Heart left ventricle (tissue), 13 donors: ENCODE measurements around the gene WNT11.

Source experiments
- CTCF ChIP-seq, 12 donors: fragments of 200-600 bp; sonication (generic) in 4 of 12; IDR thresholded peaks; one replicate each; pipeline versions ENCODE4 v1.5.0 to v1.8.0; 2018 to 2022; ENCODE audit warnings: antibody characterized with exemption in 12 of 12, mild to moderate bottlenecking in 5 of 12
- POLR2A ChIP-seq, 2 donors: fragments of 450-650 bp; IDR thresholded peaks; one replicate each; pipeline ENCODE4 v1.6.1; 2017; ENCODE audit warnings: antibody characterized with exemption in 2 of 2, mild to moderate bottlenecking in 2 of 2, moderate library complexity in 2 of 2
- donor health status: ischemic (EF 13 %, LVEDD 7.1; RV severe dilation, severe dysfunction).
- donor health status: DM: no; HTN: yes; CAD: no.
- donor health status: DM: no; HTN: no; CAD: no.
- donor health status: ischemic (EF 25% LVEDD 6.9; RV normal size, moderate dysfunction).
- donor health status: ischemic (EF 25% LVEDD 5.7; RV mildly dilated, moderate dysfunction).
- donor health status: ischemic (EF 35%, LVEDD 5.7; RV mildly dilated, moderate dysfunction).
- donor health status: nonischemic (EF 11% LVEDD 7.7; RV severe dilation, severe dysfunction).
- donor health status: DM: yes; HTN: yes; CAD: no.
- donor health status: PGD.
- donor health status: ischemic (EF 29% LVEDD 5.4; RV normal size, mild dysfunction).
- donor health status: nonischemic (EF 23%, LVEDD 6.1; RV moderate dilation, normal function).

- TF ChIP-seq CTCF (IDR thresholded peaks at IDR 0.05) (no peak), POLR2A (IDR thresholded peaks at IDR 0.05) (no peak)
Measured at GRCh38 chr11:76150141-76150540, 56.2 kb downstream of the WNT11 start.
